Esophagus squamous epithelium (tissue), 4 donors: Measurements from ENCODE around the gene UGT1A8.

Source experiments
- POLR2A ChIP-seq, 4 donors: fragments of 450-650 bp; IDR thresholded peaks; one replicate each; pipeline ENCODE4 v1.6.1; 2017; ENCODE audit warnings: antibody characterized with exemption in 4 of 4, mild to moderate bottlenecking in 4 of 4, moderate library complexity in 3 of 4
- TF ChIP-seq, protein P1 (sequence below), 6 experiments: fragments of 450-650 bp in 4 of 6; fragments of 200-600 bp in 2 of 6; sonication (generic) in 2 of 6; IDR thresholded peaks; one replicate each; pipeline ENCODE4 v1.5.1; 2016 to 2019; ENCODE audit warnings: antibody characterized with exemption in 6 of 6, mild to moderate bottlenecking in 4 of 6, moderate library complexity in 4 of 6

GRCh38 chr2:233597522-233597921 is 19.9 kb upstream of the UGT1A8 start:
- TF ChIP-seq, protein P1, sequence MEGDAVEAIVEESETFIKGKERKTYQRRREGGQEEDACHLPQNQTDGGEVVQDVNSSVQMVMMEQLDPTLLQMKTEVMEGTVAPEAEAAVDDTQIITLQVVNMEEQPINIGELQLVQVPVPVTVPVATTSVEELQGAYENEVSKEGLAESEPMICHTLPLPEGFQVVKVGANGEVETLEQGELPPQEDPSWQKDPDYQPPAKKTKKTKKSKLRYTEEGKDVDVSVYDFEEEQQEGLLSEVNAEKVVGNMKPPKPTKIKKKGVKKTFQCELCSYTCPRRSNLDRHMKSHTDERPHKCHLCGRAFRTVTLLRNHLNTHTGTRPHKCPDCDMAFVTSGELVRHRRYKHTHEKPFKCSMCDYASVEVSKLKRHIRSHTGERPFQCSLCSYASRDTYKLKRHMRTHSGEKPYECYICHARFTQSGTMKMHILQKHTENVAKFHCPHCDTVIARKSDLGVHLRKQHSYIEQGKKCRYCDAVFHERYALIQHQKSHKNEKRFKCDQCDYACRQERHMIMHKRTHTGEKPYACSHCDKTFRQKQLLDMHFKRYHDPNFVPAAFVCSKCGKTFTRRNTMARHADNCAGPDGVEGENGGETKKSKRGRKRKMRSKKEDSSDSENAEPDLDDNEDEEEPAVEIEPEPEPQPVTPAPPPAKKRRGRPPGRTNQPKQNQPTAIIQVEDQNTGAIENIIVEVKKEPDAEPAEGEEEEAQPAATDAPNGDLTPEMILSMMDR (IDR thresholded peaks at IDR 0.05), result no peak
- no peak for TF ChIP-seq POLR2A (IDR thresholded peaks at IDR 0.05)
